ENCODE measurements around the gene ZFAND6. TPM values are rescaled to one million over a fixed set of nuclear protein-coding genes. Genes with fewer than 3 reads are reported as not detected.
A peak's percentile ranks its signal among the peaks of the same experiment; 100 is the strongest.

The ZFAND6 gene
- total and polyA plus RNA-seq, 8 donors: 71.0 to 137 (median 117) TPM

DNA sequence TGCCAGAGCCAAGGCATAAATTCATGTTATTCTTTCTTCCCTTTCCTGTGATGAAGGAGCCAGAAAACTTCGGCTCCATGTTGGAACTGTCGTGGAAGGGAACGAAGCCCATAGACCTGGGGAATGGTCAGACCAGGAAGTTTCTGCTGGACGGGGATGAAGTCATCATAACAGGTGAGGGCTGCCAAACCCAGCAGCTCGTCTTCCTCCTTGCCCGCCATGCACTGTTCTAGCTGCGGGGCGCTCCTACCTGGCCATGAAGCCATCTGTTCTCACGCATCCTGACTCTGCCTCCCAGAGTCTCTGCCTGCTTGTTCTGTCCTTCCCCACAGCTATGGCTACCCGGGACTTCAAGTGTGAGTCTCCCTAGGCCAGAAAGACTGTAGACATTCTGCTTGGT lies 121.5 kb downstream of the ZFAND6 start:
- H3K4me1 ChIP-seq: no peaks in the 10 kb centered on the region
- DNase-seq: no peak
- no peaks in the 10 kb centered on the region for H3K9me3 ChIP-seq
- H3K36me3 ChIP-seq: peaks cover 0 to 77% of the 10 kb centered on the region in 2 donors
- H3K27me3 ChIP-seq: no peaks in the 10 kb centered on the region
- no peak overlapping the region for H3K4me3 ChIP-seq
- TF ChIP-seq, protein P1, sequence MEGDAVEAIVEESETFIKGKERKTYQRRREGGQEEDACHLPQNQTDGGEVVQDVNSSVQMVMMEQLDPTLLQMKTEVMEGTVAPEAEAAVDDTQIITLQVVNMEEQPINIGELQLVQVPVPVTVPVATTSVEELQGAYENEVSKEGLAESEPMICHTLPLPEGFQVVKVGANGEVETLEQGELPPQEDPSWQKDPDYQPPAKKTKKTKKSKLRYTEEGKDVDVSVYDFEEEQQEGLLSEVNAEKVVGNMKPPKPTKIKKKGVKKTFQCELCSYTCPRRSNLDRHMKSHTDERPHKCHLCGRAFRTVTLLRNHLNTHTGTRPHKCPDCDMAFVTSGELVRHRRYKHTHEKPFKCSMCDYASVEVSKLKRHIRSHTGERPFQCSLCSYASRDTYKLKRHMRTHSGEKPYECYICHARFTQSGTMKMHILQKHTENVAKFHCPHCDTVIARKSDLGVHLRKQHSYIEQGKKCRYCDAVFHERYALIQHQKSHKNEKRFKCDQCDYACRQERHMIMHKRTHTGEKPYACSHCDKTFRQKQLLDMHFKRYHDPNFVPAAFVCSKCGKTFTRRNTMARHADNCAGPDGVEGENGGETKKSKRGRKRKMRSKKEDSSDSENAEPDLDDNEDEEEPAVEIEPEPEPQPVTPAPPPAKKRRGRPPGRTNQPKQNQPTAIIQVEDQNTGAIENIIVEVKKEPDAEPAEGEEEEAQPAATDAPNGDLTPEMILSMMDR (IDR thresholded peaks at IDR 0.05): no peak
- H3K27ac ChIP-seq: no peak overlapping the region
- intact Hi-C loops (cut with DNase I): no loop called here
- no peak for ATAC-seq

DNA sequence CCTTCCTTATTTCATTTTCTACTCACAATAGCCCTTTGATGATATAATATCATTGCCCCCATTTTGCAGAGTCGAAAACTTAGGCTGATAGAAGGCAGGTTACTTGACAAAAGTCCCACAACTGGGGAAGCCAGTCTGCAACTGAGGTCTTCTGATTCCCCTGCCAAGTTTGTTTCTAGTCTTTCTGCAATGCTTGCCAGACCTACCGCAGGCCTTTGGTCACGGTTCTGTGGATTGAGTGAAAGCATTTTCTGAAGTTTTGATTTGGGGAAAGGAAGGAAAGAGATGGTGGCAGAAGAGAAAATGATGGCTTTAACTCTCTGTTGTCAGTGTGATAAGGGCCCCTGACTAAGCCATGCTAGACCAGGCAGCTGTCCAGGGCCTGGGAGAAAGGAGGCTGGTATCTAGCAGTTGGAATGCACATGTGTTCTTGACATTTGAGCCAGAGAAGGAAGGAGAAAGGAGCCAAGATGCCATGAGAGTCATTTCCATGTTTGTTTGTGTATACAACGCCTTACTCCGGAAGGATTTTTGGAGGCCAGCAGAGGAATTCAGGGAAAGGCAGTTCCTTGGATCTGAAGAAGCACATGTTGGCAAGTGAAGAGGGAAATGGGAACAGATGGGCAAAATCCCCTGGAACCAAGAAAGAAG lies 123.3 kb downstream of the ZFAND6 start:
- DNase-seq: peak in 2 of 4 donors; percentile 56 to 63
- Histone ChIP-seq H3K4me3 (no peak overlapping the region), H3K4me1 (no peaks in the 10 kb centered on the region), H3K36me3 (peaks cover 0 to 80% of the 10 kb centered on the region in 2 donors), H3K27ac (no peak overlapping the region), H3K27me3 (no peaks in the 10 kb centered on the region), H3K9me3 (no peaks in the 10 kb centered on the region)
- intact Hi-C loops (cut with DNase I): no loop called here
- no peak for ATAC-seq
- TF ChIP-seq, protein P1 (IDR thresholded peaks at IDR 0.05): no peak

DNA sequence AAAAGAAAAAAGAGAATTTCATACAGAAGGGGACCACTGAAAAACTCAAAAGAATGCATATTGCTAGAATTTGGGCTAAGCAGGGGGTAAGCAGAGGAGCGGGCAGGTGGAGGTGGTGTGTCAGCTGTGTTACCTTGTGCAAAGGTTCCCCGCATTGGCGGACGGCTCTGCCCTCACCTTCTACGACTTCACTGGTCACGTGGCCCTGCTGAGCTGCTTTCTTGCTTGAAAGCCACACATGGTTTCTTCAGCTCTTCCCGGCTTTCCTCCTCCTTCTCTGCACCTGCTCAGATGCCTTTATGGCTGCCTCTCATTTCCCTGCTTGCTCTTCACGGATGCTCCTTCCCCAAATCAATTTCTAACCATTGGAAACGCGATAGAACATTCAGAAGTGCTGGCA lies 123.8 kb downstream of the ZFAND6 start:
- TF ChIP-seq, protein P1 (IDR thresholded peaks at IDR 0.05): no peak
- ATAC-seq (no peak), DNase-seq (no peak)
- peaks cover 0 to 86% of the 10 kb centered on the region in 2 donors for H3K36me3 ChIP-seq
- intact Hi-C loops (cut with DNase I): no loop called here
- no peak overlapping the region for H3K27ac ChIP-seq
- H3K27me3 ChIP-seq: no peaks in the 10 kb centered on the region
- no peaks in the 10 kb centered on the region for H3K4me1 ChIP-seq
- no peaks in the 10 kb centered on the region for H3K9me3 ChIP-seq
- H3K4me3 ChIP-seq: no peak overlapping the region

DNA sequence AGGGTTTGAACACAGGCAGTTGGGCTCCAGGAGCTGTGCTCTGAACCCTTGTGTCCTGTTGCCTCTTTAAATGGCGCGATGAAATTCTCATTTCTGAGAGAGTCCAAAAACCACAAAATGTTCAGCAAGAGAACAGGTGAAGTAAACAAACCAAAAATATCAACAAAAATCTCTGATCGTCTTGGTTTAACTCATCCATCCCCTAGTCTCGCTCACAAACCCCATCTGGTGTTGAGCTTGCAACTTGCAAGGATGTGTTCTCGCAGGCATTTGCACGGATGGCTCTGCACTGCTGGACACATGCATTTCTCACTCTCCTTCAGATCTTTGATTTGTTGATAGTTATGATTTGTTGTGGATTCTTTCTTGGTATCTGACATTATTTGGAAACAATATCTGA lies 124.4 kb downstream of the ZFAND6 start:
- ATAC-seq (no peak), DNase-seq (no peak)
- no peaks in the 10 kb centered on the region for H3K4me1 ChIP-seq
- intact Hi-C loops (cut with DNase I): no loop called here
- TF ChIP-seq, protein P1 (IDR thresholded peaks at IDR 0.05): no peak
- H3K9me3 ChIP-seq: no peaks in the 10 kb centered on the region
- no peak overlapping the region for H3K4me3 ChIP-seq
- H3K36me3 ChIP-seq: peaks cover 0 to 90% of the 10 kb centered on the region in 2 donors
- no peaks in the 10 kb centered on the region for H3K27me3 ChIP-seq
- H3K27ac ChIP-seq: no peak overlapping the region

DNA sequence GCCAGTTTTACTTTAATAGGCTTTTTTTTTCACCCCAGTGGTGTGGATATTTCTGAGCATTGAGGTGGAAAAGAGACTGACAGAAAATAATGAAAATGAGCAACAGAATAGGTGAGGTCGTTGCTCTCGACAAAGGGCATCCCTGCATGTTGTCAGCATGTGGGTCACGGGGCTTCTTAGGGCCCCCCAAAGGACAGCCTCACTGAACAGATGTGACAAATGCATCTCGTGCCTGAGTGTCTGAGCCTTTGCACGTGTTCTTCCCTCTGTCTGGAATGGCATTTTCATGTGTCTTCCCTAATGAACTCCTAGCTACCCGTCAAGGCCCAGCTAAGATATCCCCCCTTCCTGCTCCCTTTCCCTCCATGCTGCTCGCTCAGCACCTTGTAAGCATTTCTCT lies 125.1 kb downstream of the ZFAND6 start:
- ATAC-seq: no peak
- H3K4me3 ChIP-seq: no peak overlapping the region
- H3K27me3 ChIP-seq: no peaks in the 10 kb centered on the region
- H3K9me3 ChIP-seq: no peaks in the 10 kb centered on the region
- TF ChIP-seq, protein P1 (IDR thresholded peaks at IDR 0.05): no peak
- DNase-seq: no peak
- H3K4me1 ChIP-seq: no peaks in the 10 kb centered on the region
- H3K36me3 ChIP-seq: peaks cover 0 to 85% of the 10 kb centered on the region in 2 donors
- no peak overlapping the region for H3K27ac ChIP-seq
- intact Hi-C loops (cut with DNase I): no loop called here

Measured in left lung (tissue), 10 donors.